Measurements from ENCODE around the gene DNAL1. TPM values are rescaled to one million over a fixed set of nuclear protein-coding genes. Genes with fewer than 3 reads are reported as not detected.

The DNAL1 gene
- 7.7 to 10.5 TPM (median 8.6 TPM) in 5 replicates for total RNA-seq (2022; extraction: Qiagen RNA extraction)

GRCh38 chr14:73644531-73645247 is at the start of gene DNAL1:
TSS of gene DNAL1 (plus strand) at chr14:73644986. CDS start at chr14:73645040, 54 bp downstream.

GRCh38 chr14:73612339-73613045 is 32.3 kb upstream of the DNAL1 start, which contains the start of gene ACOT6:
TSS of gene ACOT6 (plus strand) at chr14:73612517. CDS start at chr14:73612572, 55 bp downstream.

GRCh38 chr14:73713803-73714655 is 69.2 kb downstream of the DNAL1 start, which contains the start of gene PNMA1:
TSS of gene PNMA1 (minus strand) at chr14:73714384. CDS start at chr14:73713639, 745 bp downstream.

Other genes with a start within 250 kb of the DNAL1 start
- gene NUMB, start 186.4 kb upstream of the DNAL1 start, total RNA-seq (2022; extraction: Qiagen RNA extraction), result 35.2 to 40.2 TPM (median 38.8 TPM) in 5 replicates
- 20.1 to 24.8 TPM (median 24.3 TPM) in 5 replicates for gene RIOX1, start 154.1 kb upstream of the DNAL1 start, total RNA-seq (2022; extraction: Qiagen RNA extraction)
- 6.3 to 8.4 TPM (median 7.4 TPM) in 5 replicates for gene ACOT1, start 107.8 kb upstream of the DNAL1 start, total RNA-seq (2022; extraction: Qiagen RNA extraction)
- 0.03 to 0.10 TPM (median 0.06 TPM) in 4 of 5 replicates, not detected in the other for gene HEATR4, start 86.0 kb upstream of the DNAL1 start, total RNA-seq (2022; extraction: Qiagen RNA extraction)
- 44.7 to 54.3 TPM (median 52.7 TPM) in 5 replicates for gene ACOT2, start 75.8 kb upstream of the DNAL1 start, total RNA-seq (2022; extraction: Qiagen RNA extraction)
- 1.7 to 2.3 TPM (median 2.0 TPM) in 5 replicates for gene ACOT4, start 53.1 kb upstream of the DNAL1 start, total RNA-seq (2022; extraction: Qiagen RNA extraction)
- gene ACOT6, start 32.5 kb upstream of the DNAL1 start, total RNA-seq (2022; extraction: Qiagen RNA extraction), result not detected in 5 replicates
- 57.4 to 63.7 TPM (median 59.9 TPM) in 5 replicates for gene PNMA1, start 69.4 kb downstream of the DNAL1 start, total RNA-seq (2022; extraction: Qiagen RNA extraction)
- 7.5 to 8.8 TPM (median 8.2 TPM) in 5 replicates for gene PTGR2, start 206.8 kb downstream of the DNAL1 start, total RNA-seq (2022; extraction: Qiagen RNA extraction)
- gene ZNF410, start 241.9 kb downstream of the DNAL1 start, total RNA-seq (2022; extraction: Qiagen RNA extraction), result 43.9 to 56.6 TPM (median 44.3 TPM) in 5 replicates